GM12864 (cell line): ENCODE measurements around the gene GCN1.

ENCODE experiments used
- DNase-seq: peaks from one replicate; pipeline ENCODE4 v3.0.0-alpha.2; 2011; ENCODE audit warnings: low read depth
- H3K4me3 ChIP-seq: 2 replicates; pipeline ENCODE4 v1.5.1; 2011; ENCODE audit warnings: mild to moderate bottlenecking, low read depth, low read length, control low read depth
- CTCF ChIP-seq: IDR thresholded peaks from 2 replicates; pipeline ENCODE4 v1.5.1; 2011; ENCODE audit warnings: low read depth, mild to moderate bottlenecking, moderate library complexity, low read length, control low read depth, inconsistent platforms; ENCODE audit errors: missing control alignments

GCN1 gene

GRCh38 chr12:120223458-120224303 is 29.2 kb upstream of the GCN1 start:
- no peak overlapping the region for H3K4me3 ChIP-seq
- TF ChIP-seq CTCF = no peak
- DNase-seq = no peak

GRCh38 chr12:120222288-120222832 is 27.8 kb upstream of the GCN1 start:
- TF ChIP-seq CTCF = no peak
- no peak overlapping the region for H3K4me3 ChIP-seq
- DNase-seq = no peak

GRCh38 chr12:120221576-120221900 is 27.0 kb upstream of the GCN1 start:
- DNase-seq = no peak
- no peak overlapping the region for H3K4me3 ChIP-seq
- no peak for TF ChIP-seq CTCF

- no peak for TF ChIP-seq CTCF
- H3K4me3 ChIP-seq = no peak overlapping the region
- no peak for DNase-seq
Measured at GRCh38 chr12:120220838-120221575, 26.5 kb upstream of the GCN1 start.

- TF ChIP-seq CTCF = no peak
- DNase-seq = no peak
- no peak overlapping the region for H3K4me3 ChIP-seq
Measured at GRCh38 chr12:120218680-120219606, 24.4 kb upstream of the GCN1 start.

GRCh38 chr12:120216742-120217605 is 22.5 kb upstream of the GCN1 start:
- DNase-seq = no peak
- no peak for TF ChIP-seq CTCF
- no peak overlapping the region for H3K4me3 ChIP-seq
